Skin of body (tissue), 2 donors: Measurements from ENCODE around the gene ENO1. TPM values are rescaled to one million over a fixed set of nuclear protein-coding genes. Genes with fewer than 3 reads are reported as not detected.
"Not testable (repeated sequence)": the region's sequence is repeated elsewhere in the genome, so short reads cannot be mapped to it uniquely, and the experiment has no call there.

Source experiments
- DNase-seq: peaks from one replicate; lab custom pipeline; 2025; lab: John Stamatoyannopoulos, UW
- total RNA-seq: library from RNA; depleted of rRNA; stranded (reverse); fragments of >200 nt; gene quantifications from one replicate; pipeline ENCODE4 v1.2.3, GENCODE V29; 2014

Gene ENO1
- total RNA-seq, 1 donor from 2014 or later, result 322 TPM

DNA sequence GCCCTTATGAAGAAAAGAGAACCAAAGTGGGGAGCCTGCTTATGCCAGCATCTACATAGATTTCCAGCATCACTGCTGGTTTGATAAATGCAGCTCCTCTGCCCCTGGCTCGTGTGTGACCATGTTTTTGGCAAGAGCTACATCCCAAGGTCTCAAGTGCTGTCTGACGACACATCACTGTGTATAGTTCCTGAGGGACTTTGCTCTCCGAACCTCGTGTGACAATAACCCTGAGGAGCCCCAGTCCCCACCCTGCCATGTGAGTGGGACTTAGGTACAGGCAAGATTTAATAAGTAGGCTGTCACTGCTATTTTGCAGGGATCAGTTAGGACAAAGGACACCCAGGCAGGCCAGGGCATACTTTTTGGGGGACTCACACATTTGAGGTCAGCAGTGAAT is 32.2 kb downstream of the ENO1 start:
- no peak for DNase-seq

DNA sequence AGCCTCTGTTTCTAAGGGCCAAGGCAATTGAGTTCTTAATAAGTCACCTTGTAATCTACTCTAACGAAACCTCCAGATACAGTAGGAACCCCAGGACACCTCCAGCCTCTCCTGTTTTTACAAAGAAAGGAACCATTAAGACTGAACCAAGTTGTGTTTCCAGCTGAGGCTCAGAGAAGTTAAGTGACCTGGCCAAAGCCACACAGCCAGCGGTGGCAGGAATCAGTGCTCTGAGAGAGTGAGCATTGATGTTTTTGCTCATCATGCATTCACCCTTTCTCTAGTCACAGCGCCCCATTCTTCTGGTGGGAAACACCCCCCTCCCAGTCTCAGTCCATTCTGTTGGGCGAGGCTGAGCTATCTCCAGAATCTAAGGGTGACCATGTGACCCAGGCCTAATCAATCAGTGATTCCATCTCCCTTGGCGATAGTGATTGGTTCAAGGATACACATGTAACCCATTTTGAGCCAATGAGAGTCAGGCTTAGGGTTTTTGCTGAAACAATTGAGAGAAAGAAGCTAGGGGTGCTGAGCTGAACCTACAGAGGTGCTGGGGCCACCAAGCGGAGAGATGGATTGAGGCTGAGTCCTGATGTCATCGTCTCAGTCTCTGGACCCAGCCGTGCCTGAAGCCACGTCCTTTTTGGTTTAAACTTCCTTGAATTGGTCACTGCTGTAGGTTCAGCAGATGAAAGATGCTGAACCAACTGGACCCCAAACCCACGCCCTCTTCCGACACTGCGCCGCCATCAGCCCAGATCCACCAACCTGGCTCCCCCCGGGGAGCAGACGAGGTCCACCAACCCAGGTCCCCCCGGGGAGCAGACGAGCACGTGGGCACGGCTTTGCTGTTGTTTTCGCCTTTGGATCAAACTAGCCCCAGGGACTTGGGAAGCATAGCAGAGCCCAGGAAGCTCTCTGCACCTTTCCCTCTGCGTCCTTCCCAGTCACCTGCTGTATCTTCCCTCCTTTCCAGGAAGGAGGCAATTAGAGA is 33.1 kb downstream of the ENO1 start:
- no peak for DNase-seq

DNA sequence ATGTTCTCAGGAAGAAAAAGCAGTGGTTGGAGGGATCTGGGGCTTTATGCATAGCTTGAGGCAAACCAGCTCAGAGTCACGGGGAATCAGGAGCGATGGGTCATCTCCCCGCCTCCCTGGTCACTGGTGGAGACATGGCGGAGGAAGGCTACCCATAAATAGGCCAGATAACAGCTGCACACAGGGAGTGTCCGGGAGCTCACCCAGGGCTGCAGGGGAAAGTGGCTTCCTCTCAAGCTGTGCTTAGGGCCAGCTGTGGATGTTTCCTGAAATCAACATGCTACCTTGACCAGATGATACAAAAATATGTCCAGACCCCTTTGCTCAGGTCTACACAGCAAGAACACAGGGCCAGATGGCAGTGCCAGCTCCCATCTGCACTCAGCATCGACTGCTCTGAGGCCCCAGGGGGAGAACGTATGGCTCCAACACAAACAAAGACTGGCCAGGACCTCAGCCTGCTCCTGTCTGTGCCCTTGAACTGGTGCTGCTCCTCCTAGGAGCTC is 33.9 kb downstream of the ENO1 start:
- DNase-seq, result no peak

DNA sequence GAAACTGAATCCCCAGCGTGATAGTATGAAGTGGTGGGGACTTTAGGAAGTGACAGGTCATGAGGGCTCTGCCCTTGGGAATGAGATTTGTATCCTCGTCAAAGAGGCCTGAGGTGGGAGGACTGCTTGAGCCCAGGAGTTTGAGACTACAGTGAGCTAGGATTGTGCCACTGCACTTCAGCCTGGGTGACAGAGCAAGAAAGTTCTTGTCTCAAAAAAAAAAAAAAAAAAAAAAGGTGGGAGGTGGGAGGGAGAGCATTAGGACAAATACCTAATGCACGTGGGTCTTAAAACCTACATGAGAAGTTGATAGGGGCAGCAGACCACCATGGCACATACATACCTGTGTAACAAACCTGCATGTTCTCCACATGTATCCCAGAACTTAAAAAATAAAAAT is 37.1 kb downstream of the ENO1 start:
- no peak for DNase-seq

DNA sequence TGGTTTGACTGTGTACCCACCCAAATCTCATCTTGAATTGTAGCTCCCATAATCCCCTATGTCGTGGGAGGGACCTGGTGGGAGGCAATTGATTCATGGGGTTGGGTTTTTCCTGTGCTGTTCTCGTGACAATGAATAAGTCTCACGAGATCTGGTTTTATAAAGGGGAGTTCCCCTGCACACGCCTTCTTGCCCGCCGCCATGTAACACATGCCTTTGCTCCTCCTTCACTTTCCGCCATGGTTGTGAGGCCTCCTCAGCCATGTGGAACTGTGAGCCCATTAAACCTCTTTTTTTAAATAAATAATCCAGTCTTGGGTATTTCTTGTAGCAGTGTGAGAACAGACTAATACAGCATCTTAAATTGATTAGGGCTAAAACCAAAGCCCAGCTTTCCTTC is 38.5 kb downstream of the ENO1 start:
- no peak for DNase-seq

DNA sequence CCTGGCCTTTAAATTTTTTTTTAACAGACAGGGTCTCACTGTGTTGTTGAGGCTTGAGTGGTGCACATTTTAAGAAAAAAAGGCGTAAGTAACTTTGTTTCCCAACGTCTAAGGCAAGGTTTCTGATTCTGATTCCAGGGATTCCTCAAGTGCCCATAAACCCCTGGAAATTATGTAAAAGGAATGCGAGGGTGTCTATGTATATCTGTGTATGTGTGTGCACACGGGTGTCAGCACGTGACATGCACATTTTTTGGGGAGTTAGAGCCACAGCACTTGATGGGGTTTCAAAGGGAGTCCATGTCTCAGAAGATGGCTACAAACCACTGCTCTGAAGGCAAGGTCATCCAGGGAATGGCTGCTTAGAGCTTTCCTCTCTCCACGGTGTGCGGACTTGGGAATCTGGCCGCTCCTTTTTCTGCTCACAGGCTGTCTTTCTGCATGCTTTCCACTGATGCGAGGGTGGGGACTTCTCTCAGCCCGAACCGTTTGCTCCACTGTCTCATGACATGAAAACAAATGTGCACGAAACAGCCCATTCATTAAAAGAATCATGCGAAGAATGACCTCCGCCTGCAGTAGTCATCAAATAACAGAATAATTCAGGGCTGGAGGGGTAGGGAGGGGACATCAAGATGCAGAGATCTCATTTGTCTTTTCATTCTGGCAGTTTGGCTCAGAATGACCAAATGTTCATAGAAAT is 42.4 kb downstream of the ENO1 start:
- DNase-seq, result no peak

DNA sequence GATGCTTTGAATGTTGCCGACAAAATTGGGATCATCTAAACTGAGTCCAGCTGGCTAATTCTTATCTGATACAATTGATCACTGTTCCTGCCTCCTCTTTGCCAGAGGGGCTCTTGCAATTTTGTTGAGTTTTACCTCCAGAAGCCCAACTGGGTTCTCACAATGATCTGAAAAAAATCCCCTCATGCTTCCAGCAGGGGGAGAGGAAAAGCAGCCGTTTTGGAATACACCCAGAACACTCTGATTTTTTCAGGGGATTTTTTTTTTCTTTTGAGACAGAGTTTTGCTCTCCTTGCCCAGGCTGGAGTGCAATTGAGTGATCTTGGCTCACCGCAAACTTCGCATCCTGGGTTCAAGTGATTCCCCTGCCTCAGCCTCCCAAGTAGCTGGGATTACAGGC is 47.1 kb downstream of the ENO1 start:
- no peak for DNase-seq

DNA sequence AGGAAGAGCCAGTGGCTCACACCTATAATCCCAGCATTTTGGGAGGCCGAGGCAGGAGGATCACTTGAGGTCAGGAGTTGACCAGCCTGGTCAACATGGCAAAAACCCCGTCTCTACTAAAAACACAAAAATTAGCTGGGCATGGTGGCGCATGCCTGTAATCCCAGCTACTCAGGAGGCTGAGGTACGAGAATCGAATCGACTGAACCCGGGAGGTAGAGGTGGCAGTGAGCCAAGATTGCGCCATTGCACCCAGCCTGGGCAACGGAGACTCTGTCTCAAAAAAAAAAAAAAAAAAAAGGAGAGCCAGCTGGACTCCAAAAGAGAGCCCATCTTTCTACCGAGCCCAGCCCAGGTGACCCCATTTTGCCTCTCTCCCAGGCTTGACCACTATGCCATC is 47.8 kb downstream of the ENO1 start:
- not testable (repeated sequence) for DNase-seq

DNA sequence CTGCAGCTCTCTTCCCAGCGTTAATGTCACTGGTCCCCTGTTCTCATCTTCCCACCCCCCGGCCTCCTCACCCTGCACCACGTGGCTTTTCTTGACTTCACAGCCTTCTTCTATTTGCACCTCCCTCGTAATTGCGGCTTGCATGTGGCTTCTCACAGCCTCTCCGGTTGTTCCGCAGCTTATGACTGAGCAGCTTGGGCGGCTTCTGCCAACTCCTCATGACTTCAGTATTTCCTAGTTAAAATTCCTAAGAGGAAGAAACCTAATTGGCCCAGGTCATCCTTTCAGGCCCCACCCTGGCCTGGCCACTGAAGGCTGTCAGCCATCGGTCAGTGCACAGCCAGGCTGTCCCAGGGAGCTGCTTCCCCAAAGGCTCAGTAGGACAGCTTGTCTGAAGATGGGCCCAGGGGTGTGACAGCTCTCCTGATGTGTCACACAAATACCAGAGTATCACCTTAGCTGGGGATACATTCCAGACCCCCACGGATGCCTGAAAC is 52.5 kb downstream of the ENO1 start:
- peak; percentile 28 for DNase-seq

DNA sequence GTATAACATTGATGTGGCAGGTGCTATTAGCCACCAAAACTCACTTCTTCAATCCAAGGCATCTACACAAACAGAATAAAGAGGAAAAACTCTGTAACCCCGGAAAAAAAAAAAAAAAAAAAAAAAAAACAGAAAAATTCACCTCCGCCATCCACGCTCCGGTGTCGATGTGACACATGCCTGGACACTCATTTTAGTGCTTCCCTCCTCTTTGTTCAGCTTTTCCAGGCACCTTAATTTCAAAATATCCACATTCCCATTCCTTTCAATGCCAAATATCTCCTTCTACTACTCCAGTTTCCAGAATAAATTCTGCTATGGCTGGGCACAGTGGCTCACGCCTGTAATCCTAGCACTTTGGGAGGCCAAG is 55.2 kb downstream of the ENO1 start:
- DNase-seq, result no peak

DNA sequence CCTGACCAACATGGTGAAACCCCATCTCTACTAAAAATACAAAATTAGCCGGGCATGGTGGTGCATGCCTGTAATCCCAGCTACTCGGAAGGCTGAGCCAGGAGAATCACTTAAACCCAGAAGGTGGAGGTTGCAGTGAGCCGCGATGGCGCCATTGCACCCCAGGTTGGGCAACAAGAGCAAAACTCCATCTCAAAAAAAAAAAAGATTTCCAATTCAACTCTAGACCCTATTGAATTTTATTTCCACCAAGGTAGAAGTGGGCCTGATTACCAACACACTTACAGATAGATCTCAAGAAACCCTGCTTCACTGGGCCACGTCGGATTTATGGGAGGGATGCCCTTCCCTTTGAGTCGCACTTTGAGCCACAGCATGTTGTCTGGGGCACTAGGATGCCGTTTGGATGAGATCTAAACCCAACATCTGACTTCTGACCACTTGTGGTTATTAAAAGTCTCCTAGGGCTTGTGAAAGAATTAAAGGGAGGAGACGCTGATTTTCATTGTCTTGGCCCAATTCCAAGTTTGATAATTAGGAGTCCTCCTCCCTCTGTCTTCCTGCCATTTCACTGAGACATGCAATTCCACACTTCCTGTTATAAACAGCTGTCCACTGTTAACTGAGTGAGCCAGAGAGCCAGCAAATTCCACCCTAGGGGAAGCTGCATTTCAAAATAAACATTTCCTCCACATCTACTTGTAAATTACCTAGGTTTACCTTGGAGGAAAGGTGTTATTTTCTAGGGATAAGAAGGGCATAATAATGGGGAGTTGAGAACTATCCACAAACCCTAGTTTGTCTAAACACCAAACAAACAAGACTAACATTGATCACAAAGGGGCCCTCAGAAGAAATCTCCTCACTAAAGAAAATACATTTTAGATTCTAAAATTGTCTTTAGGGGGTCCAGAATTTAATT is 55.9 kb downstream of the ENO1 start:
- peak; percentile 74 for DNase-seq

DNA sequence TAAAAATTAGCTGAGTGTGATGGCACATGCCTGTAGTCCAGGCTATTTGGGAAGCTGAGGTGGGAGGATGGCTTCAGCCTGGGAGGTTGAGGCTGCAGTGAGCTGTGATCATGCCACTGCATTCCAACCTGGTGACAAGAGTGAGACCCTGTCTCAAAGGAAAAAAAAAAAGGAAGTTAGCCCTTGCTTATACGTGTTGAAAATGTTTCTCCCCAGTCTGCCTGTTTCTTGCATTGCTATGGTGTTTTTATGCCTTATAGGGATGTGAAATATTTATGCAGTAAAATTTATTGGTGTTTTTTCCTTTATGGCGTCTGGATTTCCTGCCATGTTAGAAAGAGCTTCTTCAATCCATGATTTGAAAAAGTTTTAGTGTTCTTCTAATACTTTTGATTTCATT is 57.4 kb downstream of the ENO1 start:
- no peak for DNase-seq

DNA sequence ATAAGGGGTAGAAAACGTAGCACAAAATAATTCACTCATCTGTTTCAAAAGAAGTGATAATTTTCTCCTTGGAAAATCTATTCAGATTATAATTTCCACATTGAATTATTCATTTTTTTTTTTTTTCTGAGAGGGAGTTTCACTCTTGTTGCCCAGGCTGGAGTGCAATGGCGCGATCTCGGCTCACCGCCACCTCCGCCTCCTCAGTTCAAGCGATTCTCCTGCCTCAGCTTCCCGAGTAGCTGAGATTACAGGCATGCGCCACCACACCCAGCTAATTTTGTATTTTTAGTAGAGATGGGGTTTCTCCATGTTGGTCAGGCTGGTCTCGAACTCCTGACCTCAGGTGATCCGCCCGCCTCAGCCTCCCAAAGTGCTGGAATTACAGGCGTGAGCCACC is 59.7 kb downstream of the ENO1 start:
- not testable (repeated sequence) for DNase-seq

DNA sequence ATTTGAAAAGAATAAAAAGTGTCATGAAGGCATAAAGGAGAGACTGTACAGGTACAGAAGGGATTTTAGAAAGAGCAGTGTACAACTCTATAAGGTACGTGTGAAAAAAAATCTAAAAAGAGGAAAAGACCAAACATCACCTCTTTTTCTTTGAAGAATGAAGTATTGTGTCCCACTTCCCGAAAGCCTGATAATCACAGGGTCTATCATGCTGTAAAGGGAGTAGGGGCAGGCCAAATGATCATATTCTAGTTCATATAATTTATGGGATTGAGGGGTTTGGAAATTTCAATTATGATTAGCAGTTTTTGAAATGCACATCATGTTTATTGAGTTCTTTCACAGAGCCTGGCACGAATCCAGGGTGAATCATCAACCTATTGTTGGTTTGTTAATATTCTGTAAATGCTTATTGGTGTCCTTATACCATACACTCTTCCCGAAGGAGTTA is 60.1 kb downstream of the ENO1 start:
- peak; percentile 7 for DNase-seq

DNA sequence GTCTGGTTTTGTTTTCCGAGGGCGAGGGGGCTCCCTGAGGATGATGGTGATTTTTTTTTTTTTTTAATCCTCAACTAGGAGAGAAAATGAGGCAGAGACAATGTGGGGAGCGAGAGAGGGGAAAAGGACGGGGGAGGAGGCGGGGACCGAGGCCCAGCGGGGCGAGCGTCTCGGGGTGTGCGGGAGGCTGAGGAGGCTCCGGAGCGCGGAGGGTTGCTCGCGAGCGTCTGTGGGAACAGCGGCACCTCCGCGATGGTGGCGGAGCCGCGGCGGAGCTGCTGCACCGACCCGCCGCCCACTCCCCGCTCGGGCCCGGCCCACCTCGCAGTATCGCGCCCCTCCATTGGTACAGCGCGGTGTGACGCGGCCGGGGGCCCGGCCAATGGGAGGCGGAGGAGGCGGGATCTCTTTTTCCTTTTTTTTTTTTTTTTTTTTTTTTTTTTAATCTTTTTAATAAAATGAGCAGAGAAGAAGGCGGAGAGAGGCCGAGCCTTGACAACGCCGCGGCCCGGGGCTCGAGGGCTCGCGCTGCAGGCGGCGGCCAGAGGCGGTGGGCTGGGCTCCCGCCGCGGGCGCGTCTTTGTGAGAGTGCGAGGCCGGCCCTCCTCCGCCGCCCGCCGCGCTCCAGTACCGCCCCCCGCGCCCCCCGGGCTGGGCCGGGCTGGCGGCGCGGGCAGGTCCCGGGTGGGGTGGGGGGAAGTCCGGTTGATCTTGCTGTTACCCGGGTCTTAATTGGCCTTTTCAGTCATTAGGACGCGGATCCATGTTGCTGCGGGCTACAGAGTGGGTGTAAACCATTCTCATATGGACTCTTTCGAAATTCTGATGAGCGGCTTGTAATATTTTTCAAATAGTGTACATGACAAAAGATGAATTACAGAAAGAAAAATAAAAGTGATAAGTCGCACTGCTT is 60.8 kb downstream of the ENO1 start, which contains the start of gene RERE:
Gene RERE, minus strand, starts transcription at position 229 of the 913 bp plus-strand sequence.
- DNase-seq, result peak; percentile 93

DNA sequence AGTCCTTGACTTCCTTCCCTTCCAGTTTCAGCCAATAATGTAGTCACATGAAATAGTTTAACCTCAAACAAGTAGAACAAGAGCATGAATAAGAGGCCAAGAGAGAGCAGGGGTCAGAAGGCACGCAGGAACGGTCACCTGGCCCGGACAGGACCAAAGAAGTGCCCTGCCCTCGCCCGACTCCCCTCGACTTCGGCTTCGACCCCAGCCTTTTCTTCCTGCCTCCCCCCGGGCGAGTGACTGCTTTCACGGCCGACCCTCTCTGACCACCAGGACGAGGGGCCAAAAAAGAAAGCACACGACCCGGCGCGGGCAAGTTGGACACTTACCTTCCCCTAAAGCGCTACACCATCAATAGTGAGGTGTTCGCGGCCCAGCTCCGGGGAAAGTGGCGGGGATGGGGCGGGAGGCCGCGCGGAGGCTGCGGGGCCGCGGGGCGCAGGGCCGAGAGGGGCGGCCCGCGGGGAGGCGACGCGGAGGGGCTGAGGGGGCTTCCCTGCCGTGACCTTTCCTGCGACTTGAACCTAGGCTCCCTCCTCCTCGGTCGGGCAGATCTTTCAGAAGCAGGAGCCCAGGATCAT is 61.6 kb downstream of the ENO1 start:
- DNase-seq, result no peak

DNA sequence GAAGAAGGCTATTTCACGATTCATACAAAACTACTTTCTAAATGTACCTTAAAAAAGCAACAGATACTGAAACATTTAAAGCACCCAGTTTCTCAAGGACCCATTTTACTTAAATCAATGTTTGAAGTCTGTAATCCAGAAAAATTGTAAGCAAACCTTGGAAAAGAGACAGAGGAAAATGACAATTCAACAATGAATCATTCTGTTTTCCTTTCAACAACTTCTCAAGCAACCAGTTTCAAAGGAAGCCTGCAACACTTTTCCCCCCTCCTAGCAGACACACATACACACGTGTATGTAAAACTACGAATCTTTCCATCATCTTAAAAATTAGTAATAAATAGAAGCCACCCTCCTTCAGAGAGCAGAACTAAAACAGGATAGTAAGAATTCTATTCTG is 62.2 kb downstream of the ENO1 start:
- peak; percentile 37 for DNase-seq

DNA sequence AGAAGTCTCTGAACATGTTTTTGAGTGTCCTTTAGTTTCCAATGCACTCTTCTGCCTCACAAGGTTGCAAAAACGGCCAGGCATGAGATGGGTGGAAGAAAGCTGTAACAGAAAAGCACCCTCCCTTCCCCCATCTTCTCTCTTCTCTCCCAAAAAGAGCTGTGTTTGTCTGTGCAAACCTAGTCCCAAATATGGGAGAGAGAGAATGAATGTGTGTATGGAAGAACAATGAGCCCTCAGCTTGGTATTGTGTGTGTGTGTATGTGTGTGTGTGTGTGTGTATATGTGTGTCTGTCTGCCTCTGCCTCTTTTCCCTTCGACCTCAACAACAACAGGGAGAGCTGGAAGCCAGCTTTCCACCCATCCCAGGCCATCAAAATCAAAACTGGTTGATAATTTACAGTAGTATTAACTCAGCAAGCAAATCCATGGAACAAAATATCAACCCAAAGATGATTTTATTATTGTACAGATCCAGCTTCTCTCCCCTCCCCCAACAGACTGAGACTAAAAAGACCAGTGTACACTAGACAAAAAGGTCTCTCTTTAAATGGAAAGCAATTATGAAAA is 62.8 kb downstream of the ENO1 start:
- DNase-seq, result no peak

DNA sequence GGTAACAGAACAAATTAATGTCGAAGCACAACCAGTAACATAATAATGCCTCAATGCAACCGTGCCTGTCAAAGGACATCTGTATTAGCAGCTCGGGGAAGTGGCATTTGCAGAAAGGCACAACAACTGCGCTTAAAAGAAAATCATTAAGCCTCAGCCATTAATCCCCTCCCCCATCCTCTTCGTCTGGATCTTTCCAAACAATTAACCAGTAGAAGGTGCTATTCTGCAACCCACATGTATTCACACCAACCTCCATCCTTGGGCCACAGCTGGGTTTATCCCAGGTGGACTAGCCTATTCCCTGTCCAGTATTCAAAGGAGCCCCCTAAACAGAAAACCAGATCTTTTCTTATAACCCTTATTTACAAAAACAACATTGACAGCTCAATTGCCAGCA is 63.6 kb downstream of the ENO1 start:
- DNase-seq, result no peak
